ENCODE data around the gene DIABLO.
"Not testable (repeated sequence)": the region's sequence is repeated elsewhere in the genome, so short reads cannot be mapped to it uniquely, and the experiment has no call there.

The DIABLO gene

DNA sequence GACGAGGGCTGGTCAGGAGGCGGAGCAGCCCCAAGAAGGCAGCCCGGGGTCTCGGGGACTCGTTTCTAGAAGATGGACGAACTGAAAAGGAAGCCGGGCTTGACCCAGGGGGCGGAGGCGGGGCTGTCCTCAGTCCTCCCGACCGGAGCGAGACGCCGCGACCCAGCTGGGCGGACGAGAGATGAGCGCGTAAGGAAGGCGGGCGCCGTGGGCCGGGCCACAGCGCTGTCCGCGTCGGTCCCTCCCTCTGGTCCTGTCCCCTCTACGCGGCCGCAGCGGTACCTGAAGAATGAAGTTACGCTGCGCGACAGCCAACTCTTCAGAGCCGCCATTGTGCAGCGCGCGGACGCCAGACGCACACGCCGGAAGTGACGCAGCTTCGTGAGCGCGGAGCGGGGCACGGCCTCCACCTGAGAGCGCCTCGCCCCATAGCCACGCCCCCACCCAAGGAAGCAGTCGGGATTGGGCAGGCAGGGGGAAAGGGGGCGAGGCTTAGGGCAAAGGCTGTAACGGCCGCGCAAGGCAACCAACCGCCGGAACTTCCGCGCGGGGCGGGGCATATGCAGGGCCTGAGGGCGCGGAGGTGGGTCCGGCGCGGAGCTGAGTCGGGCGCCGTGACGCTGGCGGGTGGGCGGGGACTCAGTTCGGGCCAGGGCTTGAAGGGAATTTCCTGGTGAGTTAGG lies at the start of gene DIABLO:
DIABLO (minus strand) TSS at position 370 of the 683 bp plus-strand sequence; CDS start at position 332, 38 bp downstream.
- in situ Hi-C loops (cut with MboI; ENCODE audit: low sequenced_read_pairs) = no loop called here

- in situ Hi-C loops (cut with MboI; ENCODE audit: low sequenced_read_pairs) = no loop called here
Observed at GRCh38 chr12:122275459-122275858, 49.6 kb upstream of the DIABLO start.

DNA sequence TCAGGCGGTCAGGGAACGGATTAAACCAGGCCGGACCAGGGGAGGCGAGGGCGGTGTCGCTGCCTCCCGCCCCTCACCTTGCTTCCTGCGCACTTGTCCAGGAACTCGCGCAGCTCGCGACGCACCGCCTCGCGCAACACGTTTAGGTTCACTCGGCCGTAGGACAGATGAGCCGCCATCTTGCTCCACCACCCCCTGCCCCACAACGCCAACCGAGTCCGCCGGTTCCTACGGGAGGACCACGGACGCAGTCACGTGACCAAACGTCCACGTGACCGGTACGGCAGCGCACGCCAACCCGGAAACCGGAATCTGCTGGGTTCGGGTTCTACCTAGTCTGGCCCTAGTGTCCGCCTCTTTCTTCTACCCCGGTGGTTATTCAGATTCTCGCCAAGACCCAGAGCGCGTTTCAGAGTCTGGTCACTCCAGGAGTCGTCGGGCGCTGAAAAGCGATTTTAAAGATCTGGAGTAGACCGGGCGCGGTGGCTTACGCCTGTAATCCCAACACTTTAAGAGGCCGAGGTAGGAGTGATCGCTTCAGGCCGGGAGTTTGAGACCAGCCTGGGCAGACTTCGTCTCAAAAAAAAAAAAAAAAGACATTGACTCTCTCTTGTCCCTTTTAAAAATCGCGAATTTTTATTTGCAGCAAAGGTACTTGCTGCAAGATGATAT lies 40.5 kb upstream of the DIABLO start, which contains the start of gene VPS33A:
VPS33A (minus strand) TSS at position 265 of the 672 bp plus-strand sequence; CDS start at position 179, 86 bp downstream.
- in situ Hi-C loops (cut with MboI; ENCODE audit: low sequenced_read_pairs) = no loop called here

DNA sequence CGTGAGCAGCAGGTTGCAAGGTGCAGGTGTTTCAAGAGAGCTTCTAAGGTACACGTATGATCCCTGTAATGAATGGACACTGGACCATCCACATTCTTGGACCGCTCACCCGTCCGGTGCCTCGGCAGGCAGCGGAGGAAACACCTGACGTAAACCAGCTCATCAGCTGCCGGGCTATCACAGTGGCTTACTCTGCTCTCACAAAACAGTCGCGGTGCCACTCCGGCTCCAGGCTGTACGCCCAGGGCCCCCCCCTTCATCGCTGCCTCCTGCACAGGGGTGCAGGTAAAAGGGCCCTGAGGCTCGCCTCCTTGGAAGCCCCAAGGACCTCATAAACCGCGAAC lies 40.0 kb upstream of the DIABLO start:
- in situ Hi-C loops (cut with MboI; ENCODE audit: low sequenced_read_pairs) = no loop called here

- in situ Hi-C loops (cut with MboI; ENCODE audit: low sequenced_read_pairs) = no loop called here
Observed at GRCh38 chr12:122265476-122265875, 39.6 kb upstream of the DIABLO start.

DNA sequence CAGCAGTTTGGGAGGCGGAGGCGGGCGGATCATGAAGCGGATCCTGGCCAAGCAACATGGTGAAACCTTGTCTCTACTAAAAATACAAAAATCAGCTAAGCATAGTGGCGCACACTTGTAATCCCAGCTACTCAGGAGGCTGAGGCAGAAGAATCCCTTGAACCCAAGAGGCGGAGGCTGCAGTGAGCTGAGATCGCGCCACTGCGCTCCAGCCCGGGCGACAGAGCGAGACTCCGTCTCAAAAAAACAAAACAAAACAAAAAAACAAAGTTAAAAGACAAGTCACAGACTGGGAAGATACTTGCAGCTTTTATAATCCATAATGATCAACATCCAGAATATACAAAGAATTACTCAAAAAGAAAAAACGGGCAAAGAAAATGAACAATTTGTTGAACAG lies 34.9 kb upstream of the DIABLO start:
- in situ Hi-C loops (cut with MboI; ENCODE audit: low sequenced_read_pairs) = not testable (repeated sequence)

GRCh38 chr12:122258939-122259338 lies 33.1 kb upstream of the DIABLO start:
- in situ Hi-C loops (cut with MboI; ENCODE audit: low sequenced_read_pairs) = not testable (repeated sequence)

DNA sequence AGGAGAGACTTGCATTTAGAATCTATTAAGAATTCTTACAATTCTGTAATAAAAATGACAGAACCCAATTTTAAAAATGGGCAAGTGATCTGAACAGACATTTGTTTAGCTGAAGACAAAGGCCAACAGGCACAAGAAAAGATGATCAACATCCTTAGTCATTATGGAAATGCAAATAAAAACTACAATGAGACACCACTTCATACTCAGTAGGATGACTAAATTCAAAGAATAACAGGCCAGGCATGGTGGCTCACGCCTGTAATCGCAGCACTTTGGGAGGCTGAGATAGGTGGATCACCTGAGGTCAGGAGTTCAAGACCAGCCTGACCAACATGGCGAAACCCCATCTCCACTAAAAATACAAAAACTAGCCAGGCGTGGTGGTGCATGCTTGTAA lies 32.6 kb upstream of the DIABLO start:
- in situ Hi-C loops (cut with MboI; ENCODE audit: low sequenced_read_pairs) = not testable (repeated sequence)

- in situ Hi-C loops (cut with MboI; ENCODE audit: low sequenced_read_pairs) = no loop called here
Observed at GRCh38 chr12:122250536-122250935, 24.7 kb upstream of the DIABLO start.

DNA sequence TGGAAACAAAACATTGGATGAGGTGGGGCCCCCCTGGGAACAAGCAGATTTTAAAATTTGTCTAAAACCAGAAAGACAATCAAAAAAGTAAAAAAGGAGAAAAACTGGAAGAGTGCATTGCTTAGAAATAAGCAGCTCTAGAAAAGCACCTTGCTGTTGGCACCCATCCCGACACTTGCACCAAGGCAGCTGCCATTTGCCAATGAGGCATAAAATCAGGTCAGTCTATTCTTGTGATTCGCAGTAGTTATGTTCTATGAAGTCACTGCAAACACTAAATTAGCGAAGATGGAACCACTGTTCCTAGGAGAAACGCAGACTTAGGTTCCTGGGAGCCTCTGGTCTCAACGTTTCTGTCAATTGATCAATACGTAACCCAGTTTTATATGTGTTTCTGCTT lies 24.2 kb upstream of the DIABLO start:
- in situ Hi-C loops (cut with MboI; ENCODE audit: low sequenced_read_pairs) = no loop called here

- in situ Hi-C loops (cut with MboI; ENCODE audit: low sequenced_read_pairs) = no loop called here
Observed at GRCh38 chr12:122245553-122245952, 19.7 kb upstream of the DIABLO start.

DNA sequence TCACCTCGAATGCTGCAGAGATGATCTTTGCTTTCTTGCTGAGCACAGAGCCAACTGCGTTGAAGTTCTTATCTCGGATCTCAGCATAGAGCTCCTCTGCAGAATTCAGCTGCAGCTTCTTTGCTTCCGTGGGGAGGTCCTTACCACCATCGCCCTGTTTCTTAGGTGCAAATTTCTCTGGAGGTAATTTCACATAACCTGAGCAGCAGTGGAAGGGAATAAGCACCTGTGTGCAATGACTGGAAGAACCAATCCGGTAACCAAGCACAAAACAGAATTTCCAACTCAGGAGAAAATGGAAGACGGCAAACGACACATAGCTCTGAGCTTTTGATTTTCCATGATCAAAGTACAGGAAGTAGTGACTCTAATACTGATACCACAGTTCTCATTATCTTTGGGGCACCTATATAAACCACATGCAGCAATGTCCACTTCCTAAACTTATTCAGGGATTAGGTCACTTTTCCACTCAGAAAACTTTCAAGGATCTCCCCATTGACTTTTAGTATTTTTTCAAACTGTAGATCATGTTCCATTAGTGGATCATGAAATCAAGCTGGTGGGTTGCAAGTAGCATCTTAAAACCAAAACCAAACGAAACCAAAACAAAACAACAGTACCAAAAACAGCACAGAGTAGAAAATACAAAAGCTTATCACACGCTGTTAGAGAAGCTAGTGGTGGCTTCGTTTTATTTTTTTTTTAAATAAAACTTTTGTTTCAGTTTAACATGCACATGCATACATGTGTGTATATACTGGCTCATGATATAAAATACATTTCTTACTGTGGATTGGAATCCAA lies 18.9 kb upstream of the DIABLO start:
- in situ Hi-C loops (cut with MboI; ENCODE audit: low sequenced_read_pairs) = no loop called here

GRCh38 chr12:122243965-122244364 lies 18.1 kb upstream of the DIABLO start:
- in situ Hi-C loops (cut with MboI; ENCODE audit: low sequenced_read_pairs) = no loop called here

- in situ Hi-C loops (cut with MboI; ENCODE audit: low sequenced_read_pairs) = no loop called here
Observed at GRCh38 chr12:122238861-122239260, 13.0 kb upstream of the DIABLO start.

DNA sequence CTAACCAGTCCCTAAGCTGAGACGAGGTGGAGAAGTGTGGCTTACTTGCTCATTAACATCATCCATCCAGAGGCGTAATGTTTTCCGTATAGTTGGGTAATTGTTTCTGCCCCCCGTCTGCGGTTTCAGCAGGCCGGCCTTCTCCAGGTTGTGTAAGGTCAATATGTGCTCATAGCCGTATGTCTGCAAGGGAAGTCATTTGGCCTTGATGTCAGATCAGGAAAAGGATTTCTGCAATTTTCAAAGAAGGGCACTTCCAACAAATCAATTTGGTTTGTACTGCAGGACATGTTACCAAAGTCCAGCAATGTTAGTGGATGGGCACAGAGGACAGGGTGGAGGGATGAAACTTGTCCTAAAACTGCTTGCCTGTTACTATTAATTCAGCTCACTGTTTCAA lies 9.9 kb upstream of the DIABLO start:
- in situ Hi-C loops (cut with MboI; ENCODE audit: low sequenced_read_pairs) = no loop called here

- in situ Hi-C loops (cut with MboI; ENCODE audit: low sequenced_read_pairs) = no loop called here
Observed at GRCh38 chr12:122232691-122233090, 6.8 kb upstream of the DIABLO start.

- in situ Hi-C loops (cut with MboI; ENCODE audit: low sequenced_read_pairs) = no loop called here
Observed at GRCh38 chr12:122230798-122231197, 4.9 kb upstream of the DIABLO start.

DNA sequence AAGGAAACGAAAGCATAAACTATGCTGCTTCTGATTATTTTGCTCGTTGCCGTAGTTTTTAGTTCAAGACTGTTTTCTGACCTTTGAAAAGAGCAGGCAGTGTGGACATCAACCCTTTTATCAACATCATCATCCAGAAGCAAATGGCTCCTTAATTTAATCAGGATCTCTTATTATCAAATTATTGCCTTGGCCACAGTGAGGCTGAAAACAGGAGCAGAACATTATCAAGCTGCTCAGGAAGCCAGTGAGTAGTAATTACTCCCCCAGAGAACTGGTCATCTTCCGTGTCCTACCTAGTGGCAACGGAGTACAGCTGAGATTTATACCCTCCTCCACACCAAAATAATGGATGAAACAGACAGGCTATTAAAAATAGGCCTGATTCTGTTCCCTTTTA lies 2.2 kb upstream of the DIABLO start:
- in situ Hi-C loops (cut with MboI; ENCODE audit: low sequenced_read_pairs) = no loop called here

- in situ Hi-C loops (cut with MboI; ENCODE audit: low sequenced_read_pairs) = no loop called here
Observed at GRCh38 chr12:122227341-122227740, 1.5 kb upstream of the DIABLO start.

DNA sequence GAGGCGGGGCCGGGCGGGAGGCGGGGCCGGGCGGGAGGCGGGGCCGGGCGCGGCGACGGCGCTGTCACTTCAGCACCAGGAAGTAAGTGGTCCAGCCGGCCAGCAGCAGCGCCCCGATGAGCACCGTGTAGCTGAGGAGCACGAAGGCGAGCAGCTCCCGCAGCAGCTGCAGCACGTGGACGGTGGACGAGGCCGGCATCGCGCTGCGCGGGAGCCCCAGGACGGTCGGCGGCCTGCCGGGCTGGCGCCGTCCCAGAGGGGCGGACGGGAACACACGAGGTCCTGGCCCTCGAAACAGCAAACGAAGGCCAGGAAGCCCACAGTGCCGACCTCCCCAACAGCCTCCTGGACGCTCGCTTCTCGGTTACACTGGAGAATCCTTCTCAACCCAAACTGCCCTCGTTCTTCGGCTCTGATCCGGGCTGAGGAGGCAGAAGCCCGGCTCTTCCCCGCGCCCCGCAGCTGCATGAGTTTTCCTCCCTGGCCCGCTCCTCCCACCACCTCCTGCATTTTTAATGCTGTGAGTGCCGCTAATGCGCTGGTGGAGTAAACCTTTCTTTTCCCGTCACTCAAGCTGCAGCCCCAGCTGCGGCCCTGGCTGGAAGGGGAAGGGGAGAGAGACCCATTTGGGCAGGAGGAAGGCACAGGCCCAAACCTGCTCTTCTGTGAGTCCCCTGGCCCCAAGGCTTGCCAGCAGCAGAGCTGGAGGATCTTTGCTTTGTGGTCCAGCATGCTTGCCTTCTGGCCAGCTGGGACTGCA lies 694 bp upstream of the DIABLO start:
- in situ Hi-C loops (cut with MboI; ENCODE audit: low sequenced_read_pairs) = no loop called here

DNA sequence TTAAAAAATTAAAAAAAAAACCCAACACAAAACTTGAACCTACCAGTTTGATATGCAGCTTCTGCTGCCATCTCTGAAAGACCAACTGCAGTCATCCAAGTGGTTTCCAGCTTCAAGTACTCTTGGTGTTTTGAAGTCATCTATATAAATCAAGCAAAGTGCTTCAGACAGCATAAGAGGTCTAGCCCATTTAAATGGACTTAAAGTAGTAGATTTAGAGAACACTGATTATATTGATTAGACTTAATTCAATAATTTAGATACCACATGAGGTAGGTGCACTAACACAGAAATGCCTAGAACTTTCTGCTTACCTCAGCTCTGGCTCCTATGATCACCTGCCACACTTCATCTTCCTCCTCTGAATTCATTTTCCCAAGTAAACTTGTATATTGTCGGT lies 9.4 kb downstream of the DIABLO start:
- in situ Hi-C loops (cut with MboI; ENCODE audit: low sequenced_read_pairs) = no loop called here
